HL-60 (cell line): ENCODE data around the gene CCS.

Source experiments
- DNase-seq, 2 experiments: peaks; one replicate each; pipeline ENCODE4 v3.0.0-alpha.2; 2010 to 2020; ENCODE audit warnings: low read depth in 1 of 2, low spot score in 1 of 2
- H3K27ac ChIP-seq: fragments of 250-450 bp; sonication (Bioruptor Pico); replicated peaks from 2 replicates; pipeline ENCODE4 v1.5.1; 2020; ENCODE audit warnings: mild to moderate bottlenecking, moderate library complexity
- H3K27me3 ChIP-seq: fragments of 250-450 bp; sonication (Bioruptor Pico); 2 replicates; pipeline ENCODE4 v1.5.1; 2021; ENCODE audit warnings: mild to moderate bottlenecking, moderate library complexity; ENCODE audit not compliant: insufficient read depth, poor library complexity, severe bottlenecking
- H3K4me3 ChIP-seq: replicated peaks from 2 replicates; pipeline ENCODE4 v1.5.1; 2011; ENCODE audit warnings: mild to moderate bottlenecking, control low read depth, low read length; ENCODE audit not compliant: insufficient read depth
- GABPA ChIP-seq: IDR thresholded peaks from 2 replicates; pipeline ENCODE4 v1.6.1; 2012; ENCODE audit warnings: low read depth
- POLR2AphosphoS5 ChIP-seq: IDR thresholded peaks from 2 replicates; pipeline ENCODE4 v1.6.1; 2012; ENCODE audit warnings: low read depth
- SPI1 ChIP-seq: IDR thresholded peaks from 2 replicates; pipeline ENCODE4 v1.6.1; 2012; ENCODE audit warnings: low read depth, mild to moderate bottlenecking, borderline replicate concordance
- TF ChIP-seq, protein P1 (sequence below): IDR thresholded peaks from one replicate; pipeline ENCODE4 v1.5.1; 2011; ENCODE audit warnings: low read length, control low read depth, inconsistent platforms; ENCODE audit not compliant: insufficient read depth
- TF ChIP-seq, protein P2 (sequence below): IDR thresholded peaks from 2 replicates; pipeline ENCODE4 v1.6.1; 2012; ENCODE audit warnings: low read depth; ENCODE audit not compliant: insufficient replicate concordance

CCS gene

DNA sequence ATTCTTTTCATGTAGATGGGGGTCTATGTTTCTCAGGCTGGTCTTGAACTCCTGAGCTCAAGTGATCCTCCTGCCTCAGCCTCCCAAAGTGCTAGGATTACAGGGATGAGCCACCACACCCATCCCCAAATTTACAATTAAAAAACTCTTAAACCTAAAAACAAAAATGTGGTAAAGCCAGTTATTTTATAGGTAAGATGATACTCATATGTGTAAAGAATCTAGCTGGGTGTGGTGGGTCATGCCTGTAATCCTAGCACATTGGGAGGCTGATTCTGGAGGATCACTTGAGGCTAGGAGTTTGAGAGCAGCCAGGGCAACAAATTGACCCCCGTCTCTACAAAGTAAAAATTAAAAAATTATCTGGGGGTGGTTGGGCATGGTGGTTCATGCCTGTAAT is 19.5 kb downstream of the CCS start:
- Histone ChIP-seq H3K4me3 (no peak overlapping the region), H3K27ac (no peak overlapping the region), H3K27me3 (no peaks in the 10 kb centered on the region)
- DNase-seq: no peak
- TF ChIP-seq GABPA (no peak), SPI1 (no peak), POLR2AphosphoS5 (no peak)
- TF ChIP-seq, protein P1, sequence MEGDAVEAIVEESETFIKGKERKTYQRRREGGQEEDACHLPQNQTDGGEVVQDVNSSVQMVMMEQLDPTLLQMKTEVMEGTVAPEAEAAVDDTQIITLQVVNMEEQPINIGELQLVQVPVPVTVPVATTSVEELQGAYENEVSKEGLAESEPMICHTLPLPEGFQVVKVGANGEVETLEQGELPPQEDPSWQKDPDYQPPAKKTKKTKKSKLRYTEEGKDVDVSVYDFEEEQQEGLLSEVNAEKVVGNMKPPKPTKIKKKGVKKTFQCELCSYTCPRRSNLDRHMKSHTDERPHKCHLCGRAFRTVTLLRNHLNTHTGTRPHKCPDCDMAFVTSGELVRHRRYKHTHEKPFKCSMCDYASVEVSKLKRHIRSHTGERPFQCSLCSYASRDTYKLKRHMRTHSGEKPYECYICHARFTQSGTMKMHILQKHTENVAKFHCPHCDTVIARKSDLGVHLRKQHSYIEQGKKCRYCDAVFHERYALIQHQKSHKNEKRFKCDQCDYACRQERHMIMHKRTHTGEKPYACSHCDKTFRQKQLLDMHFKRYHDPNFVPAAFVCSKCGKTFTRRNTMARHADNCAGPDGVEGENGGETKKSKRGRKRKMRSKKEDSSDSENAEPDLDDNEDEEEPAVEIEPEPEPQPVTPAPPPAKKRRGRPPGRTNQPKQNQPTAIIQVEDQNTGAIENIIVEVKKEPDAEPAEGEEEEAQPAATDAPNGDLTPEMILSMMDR: no peak
- TF ChIP-seq, protein P2, sequence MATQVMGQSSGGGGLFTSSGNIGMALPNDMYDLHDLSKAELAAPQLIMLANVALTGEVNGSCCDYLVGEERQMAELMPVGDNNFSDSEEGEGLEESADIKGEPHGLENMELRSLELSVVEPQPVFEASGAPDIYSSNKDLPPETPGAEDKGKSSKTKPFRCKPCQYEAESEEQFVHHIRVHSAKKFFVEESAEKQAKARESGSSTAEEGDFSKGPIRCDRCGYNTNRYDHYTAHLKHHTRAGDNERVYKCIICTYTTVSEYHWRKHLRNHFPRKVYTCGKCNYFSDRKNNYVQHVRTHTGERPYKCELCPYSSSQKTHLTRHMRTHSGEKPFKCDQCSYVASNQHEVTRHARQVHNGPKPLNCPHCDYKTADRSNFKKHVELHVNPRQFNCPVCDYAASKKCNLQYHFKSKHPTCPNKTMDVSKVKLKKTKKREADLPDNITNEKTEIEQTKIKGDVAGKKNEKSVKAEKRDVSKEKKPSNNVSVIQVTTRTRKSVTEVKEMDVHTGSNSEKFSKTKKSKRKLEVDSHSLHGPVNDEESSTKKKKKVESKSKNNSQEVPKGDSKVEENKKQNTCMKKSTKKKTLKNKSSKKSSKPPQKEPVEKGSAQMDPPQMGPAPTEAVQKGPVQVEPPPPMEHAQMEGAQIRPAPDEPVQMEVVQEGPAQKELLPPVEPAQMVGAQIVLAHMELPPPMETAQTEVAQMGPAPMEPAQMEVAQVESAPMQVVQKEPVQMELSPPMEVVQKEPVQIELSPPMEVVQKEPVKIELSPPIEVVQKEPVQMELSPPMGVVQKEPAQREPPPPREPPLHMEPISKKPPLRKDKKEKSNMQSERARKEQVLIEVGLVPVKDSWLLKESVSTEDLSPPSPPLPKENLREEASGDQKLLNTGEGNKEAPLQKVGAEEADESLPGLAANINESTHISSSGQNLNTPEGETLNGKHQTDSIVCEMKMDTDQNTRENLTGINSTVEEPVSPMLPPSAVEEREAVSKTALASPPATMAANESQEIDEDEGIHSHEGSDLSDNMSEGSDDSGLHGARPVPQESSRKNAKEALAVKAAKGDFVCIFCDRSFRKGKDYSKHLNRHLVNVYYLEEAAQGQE: no peak

DNA sequence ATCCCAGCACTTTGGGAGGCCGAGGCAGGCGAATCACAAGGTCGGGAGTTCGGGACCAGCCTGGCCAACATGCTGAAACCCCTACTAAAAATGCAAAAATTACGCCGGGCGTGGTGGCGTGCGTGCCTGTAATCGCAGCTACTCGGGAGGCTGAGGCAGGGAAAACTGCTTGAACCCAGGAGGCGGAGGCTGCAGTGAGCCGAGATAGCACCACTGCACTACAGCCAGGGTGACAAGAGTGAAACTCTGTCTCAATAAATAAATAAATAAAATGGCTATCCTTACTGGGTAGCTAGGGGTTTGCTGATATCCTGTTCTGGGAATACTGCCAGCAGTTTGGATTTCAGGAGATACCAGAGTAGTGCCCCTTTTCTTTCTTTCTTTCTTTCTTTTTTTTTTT is 21.1 kb downstream of the CCS start:
- Histone ChIP-seq H3K27ac (no peak overlapping the region), H3K4me3 (no peak overlapping the region), H3K27me3 (no peaks in the 10 kb centered on the region)
- TF ChIP-seq, protein P2: no peak
- TF ChIP-seq SPI1 (no peak), POLR2AphosphoS5 (no peak)
- TF ChIP-seq, protein P1: no peak
- DNase-seq: no peak

DNA sequence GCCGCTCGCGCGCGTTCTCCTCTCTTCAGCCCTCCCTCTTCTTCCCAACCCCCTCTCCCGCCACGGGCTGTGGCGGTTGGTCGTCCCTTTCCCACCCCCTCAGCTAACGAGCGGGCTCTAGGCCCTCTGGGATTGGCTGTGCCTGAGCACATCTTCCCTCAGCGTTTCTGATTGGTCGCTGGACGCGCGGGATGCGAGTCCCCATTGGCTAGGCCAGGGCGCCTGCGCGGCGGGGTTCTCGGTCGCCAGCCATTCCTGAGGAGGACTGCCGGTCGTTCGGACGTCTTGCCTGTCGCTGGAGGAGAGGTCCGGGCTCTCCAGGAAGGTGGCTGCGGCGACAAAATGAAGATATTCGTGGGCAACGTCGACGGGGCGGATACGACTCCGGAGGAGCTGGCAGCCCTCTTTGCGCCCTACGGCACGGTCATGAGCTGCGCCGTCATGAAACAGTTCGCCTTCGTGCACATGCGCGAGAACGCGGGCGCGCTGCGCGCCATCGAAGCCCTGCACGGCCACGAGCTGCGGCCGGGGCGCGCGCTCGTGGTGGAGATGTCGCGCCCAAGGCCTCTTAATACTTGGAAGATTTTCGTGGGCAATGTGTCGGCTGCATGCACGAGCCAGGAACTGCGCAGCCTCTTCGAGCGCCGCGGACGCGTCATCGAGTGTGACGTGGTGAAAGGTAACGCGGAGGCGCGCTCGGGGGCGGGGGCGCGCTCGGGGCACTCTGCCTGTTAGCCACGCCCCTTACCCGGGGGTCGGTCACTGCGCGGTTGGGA is 23.6 kb downstream of the CCS start, which contains the start of gene RBM14:
RBM14 (plus strand) TSS at position 252 of the 776 bp plus-strand sequence; CDS start at position 343, 91 bp downstream.
- peak; percentile 99 to 100 for DNase-seq
- Histone ChIP-seq H3K27ac (peak within 1 kb of the TSS; percentile 98), H3K27me3 (no peaks in the 10 kb centered on the region), H3K4me3 (peak within 1 kb of the TSS; percentile 55)
- TF ChIP-seq GABPA: no peak
- TF ChIP-seq POLR2AphosphoS5: peak; percentile 99
- TF ChIP-seq, protein P2: peak; percentile 72
